Stomach (tissue), 9 donors: ENCODE results near the gene SLITRK3. TPM values are rescaled to one million over a fixed set of nuclear protein-coding genes. Genes with fewer than 3 reads are reported as not detected.
"Not testable (repeated sequence)": the region's sequence is repeated elsewhere in the genome, so short reads cannot be mapped to it uniquely, and the experiment has no call there.

Experiments
- DNase-seq, 2 donors: peaks; one replicate each; pipeline versions ENCODE4 v3.0.0 to v3.0.0-alpha.2; 2013 to 2019
- H3K27ac ChIP-seq, 5 donors: fragments of 200-600 bp in 4 of 5; sonication (generic) in 4 of 5; one replicate each; pipeline ENCODE4 v1.5.1; 2013 to 2019; ENCODE audit warnings: mild to moderate bottlenecking in 1 of 5, moderate library complexity in 1 of 5
- H3K27me3 ChIP-seq, 3 donors: fragments of 200-600 bp; sonication (generic); one replicate each; pipeline ENCODE4 v1.5.1; 2017 to 2019; ENCODE audit warnings: mixed run types in 1 of 3
- H3K36me3 ChIP-seq, 4 donors: fragments of 200-600 bp; sonication (generic); 1 replicate in 3 of 4; 2 replicates in 1 of 4; pipeline ENCODE4 v1.5.1; 2016 to 2019
- H3K4me1 ChIP-seq, 4 donors: fragments of 200-600 bp; sonication (generic); one replicate each; pipeline ENCODE4 v1.5.1; 2016 to 2019
- H3K4me3 ChIP-seq, 4 donors: fragments of 200-600 bp; sonication (generic) in 3 of 4; one replicate each; pipeline ENCODE4 v1.5.1; 2016 to 2019; ENCODE audit warnings: mild to moderate bottlenecking in 1 of 4
- H3K9me3 ChIP-seq, 4 donors: fragments of 200-600 bp; sonication (generic); one replicate each; pipeline ENCODE4 v1.5.1; 2016 to 2019
- EP300 ChIP-seq: sonication (generic); formaldehyde crosslinking; IDR thresholded peaks from one replicate; pipeline ENCODE4 v1.6.1; 2017; ENCODE audit warnings: antibody characterized with exemption
- POLR2A ChIP-seq, 4 donors: fragments of 450-650 bp; IDR thresholded peaks; one replicate each; pipeline ENCODE4 v1.6.1; 2016; ENCODE audit warnings: antibody characterized with exemption in 4 of 4, control low read depth in 2 of 4, mild to moderate bottlenecking in 1 of 4, moderate library complexity in 1 of 4
- POLR2AphosphoS5 ChIP-seq, 3 donors: sonication (generic); formaldehyde crosslinking; IDR thresholded peaks; one replicate each; pipeline ENCODE4 v1.6.1; 2016; ENCODE audit warnings: antibody characterized with exemption in 3 of 3
- WGBS, 5 donors: extraction: QIAGEN DNeasy Blood & Tissue Kit in 3 of 5; methylation state at CpG; one replicate each; pipeline versions ENCODE4 v1.1.5 to v1.1.7; 2013 to 2018; 5-methylcytosine and 5-hydroxymethylcytosine counted together
- intact Hi-C: fragments of 100-400 bp; cut with DNase I; formaldehyde crosslinking; loops from one replicate; pipeline ENCODE4 v1.15.1; 2023; ENCODE audit warnings: low total_unique reads
- polyA plus RNA-seq, 3 donors: library from polyadenylated mRNA; stranded (reverse); fragments of 200-250 nt; gene quantifications; one replicate each; pipeline ENCODE4 v1.2.3, GENCODE V29; 2013
- total RNA-seq, 5 donors: library from RNA; depleted of rRNA; stranded (reverse); fragments of >200 nt; gene quantifications; one replicate each; pipeline versions ENCODE4 v1.1.0 to v1.2.3, GENCODE V29; 2014 to 2016
- TF ChIP-seq, protein P1 (sequence below), 7 experiments: fragments of 450-650 bp in 4 of 7; fragments of 200-600 bp in 3 of 7; sonication (generic) in 3 of 7; IDR thresholded peaks; one replicate each; pipeline ENCODE4 v1.5.1; 2016 to 2019; ENCODE audit warnings: antibody characterized with exemption in 7 of 7, control low read depth in 2 of 7, mild to moderate bottlenecking in 1 of 7
- donor health status: healthy with polysubstance abuse.
- donor health status: Bipolar disorder and iron deficiency.
- donor health status: healthy.

Gene SLITRK3
- total and polyA plus RNA-seq, 8 donors, result 0.06 to 2.6 (median 0.60) TPM; not detected in 4

DNA sequence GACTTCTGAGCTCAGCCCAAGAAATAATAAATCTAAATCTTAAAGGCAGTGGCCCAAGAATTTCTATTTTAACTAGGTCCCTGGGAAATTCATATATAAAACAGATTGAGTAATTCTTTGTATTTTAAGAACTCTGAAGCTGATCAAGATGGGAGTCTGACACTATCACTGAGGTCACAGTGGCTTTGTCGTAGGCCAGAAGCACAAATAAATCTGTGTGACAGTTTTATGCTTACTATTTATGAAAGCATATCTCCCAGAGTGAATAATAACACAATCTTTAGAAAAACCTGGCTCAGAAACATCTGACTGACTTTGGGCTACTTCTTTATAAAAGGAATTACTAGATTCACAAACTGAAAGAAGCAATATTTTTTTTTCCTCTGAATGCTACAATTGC lies 51.9 kb downstream of the SLITRK3 start:
- Histone ChIP-seq H3K36me3 (no peaks in the 10 kb centered on the region), H3K4me3 (no peak overlapping the region), H3K27me3 (no peaks in the 10 kb centered on the region), H3K27ac (no peak overlapping the region), H3K4me1 (no peaks in the 10 kb centered on the region), H3K9me3 (no peaks in the 10 kb centered on the region)
- no peak for DNase-seq
- no peak for TF ChIP-seq POLR2AphosphoS5 (IDR thresholded peaks at IDR 0.05)
- no peak for TF ChIP-seq POLR2A (IDR thresholded peaks at IDR 0.05)
- TF ChIP-seq, protein P1, sequence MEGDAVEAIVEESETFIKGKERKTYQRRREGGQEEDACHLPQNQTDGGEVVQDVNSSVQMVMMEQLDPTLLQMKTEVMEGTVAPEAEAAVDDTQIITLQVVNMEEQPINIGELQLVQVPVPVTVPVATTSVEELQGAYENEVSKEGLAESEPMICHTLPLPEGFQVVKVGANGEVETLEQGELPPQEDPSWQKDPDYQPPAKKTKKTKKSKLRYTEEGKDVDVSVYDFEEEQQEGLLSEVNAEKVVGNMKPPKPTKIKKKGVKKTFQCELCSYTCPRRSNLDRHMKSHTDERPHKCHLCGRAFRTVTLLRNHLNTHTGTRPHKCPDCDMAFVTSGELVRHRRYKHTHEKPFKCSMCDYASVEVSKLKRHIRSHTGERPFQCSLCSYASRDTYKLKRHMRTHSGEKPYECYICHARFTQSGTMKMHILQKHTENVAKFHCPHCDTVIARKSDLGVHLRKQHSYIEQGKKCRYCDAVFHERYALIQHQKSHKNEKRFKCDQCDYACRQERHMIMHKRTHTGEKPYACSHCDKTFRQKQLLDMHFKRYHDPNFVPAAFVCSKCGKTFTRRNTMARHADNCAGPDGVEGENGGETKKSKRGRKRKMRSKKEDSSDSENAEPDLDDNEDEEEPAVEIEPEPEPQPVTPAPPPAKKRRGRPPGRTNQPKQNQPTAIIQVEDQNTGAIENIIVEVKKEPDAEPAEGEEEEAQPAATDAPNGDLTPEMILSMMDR (IDR thresholded peaks at IDR 0.05), result no peak
- no peak for TF ChIP-seq EP300
- 66 to 81% (median 76%) methylated on average over 1 of the region's 1 CpG for WGBS, 5 donors
- intact Hi-C loops, result no loop called here

GRCh38 chr3:165139918-165140317 lies 56.3 kb downstream of the SLITRK3 start:
- H3K9me3 ChIP-seq, H3K36me3 ChIP-seq, H3K4me3 ChIP-seq, H3K27ac ChIP-seq, H3K27me3 ChIP-seq, H3K4me1 ChIP-seq, intact Hi-C loops: not testable (repeated sequence)
- peak in 1 of 2 donors; percentile 39 for DNase-seq
- whole genome bisulfite sequencing, 5 donors, result 23 to 48% (median 37%) methylated on average over 7 of the region's 7 CpGs

Other genes starting within 250 kb of the SLITRK3 start
- 10 to 100 TPM in 1 of 5 donors, 1 to 10 TPM in 1, not detected in 3; 1.2 to 17.4 TPM for gene SI, start 117.9 kb downstream of the SLITRK3 start, total RNA-seq
- not detected for gene SI, start 117.9 kb downstream of the SLITRK3 start, polyA plus RNA-seq